Left hindlimb (tissue), 1 donor: ENCODE data around the gene HNRNPL.
"Not testable (repeated sequence)": the region's sequence is repeated elsewhere in the genome, so short reads cannot be mapped to it uniquely, and the experiment has no call there.

Experiments
- DNase-seq: peaks from one replicate; pipeline ENCODE4 v3.0.0-alpha.2; 2018

The HNRNPL gene

GRCh38 chr19:38843175-38843758 is 6.5 kb downstream of the HNRNPL start:
- no peak for DNase-seq

- DNase-seq, result no peak
Measured at GRCh38 chr19:38842439-38843174, 7.2 kb downstream of the HNRNPL start.

- DNase-seq, result no peak
Measured at GRCh38 chr19:38841787-38842438, 7.9 kb downstream of the HNRNPL start.

GRCh38 chr19:38841180-38841766 is 8.5 kb downstream of the HNRNPL start:
- no peak for DNase-seq

- no peak for DNase-seq
Measured at GRCh38 chr19:38840583-38840968, 9.2 kb downstream of the HNRNPL start.

- no peak for DNase-seq
Measured at GRCh38 chr19:38839816-38840582, 9.8 kb downstream of the HNRNPL start.

GRCh38 chr19:38838986-38839761 is 10.6 kb downstream of the HNRNPL start:
- DNase-seq, result no peak

GRCh38 chr19:38838208-38838985 is 11.4 kb downstream of the HNRNPL start:
- DNase-seq, result no peak

- no peak for DNase-seq
Measured at GRCh38 chr19:38837656-38838121, 12.1 kb downstream of the HNRNPL start.

- no peak for DNase-seq
Measured at GRCh38 chr19:38836983-38837626, 12.7 kb downstream of the HNRNPL start.

- DNase-seq, result no peak
Measured at GRCh38 chr19:38836159-38836982, 13.4 kb downstream of the HNRNPL start.

GRCh38 chr19:38834590-38834989 is 15.2 kb downstream of the HNRNPL start:
- DNase-seq, result no peak

- no peak for DNase-seq
Measured at GRCh38 chr19:38834104-38834490, 15.7 kb downstream of the HNRNPL start.

GRCh38 chr19:38833092-38833425 is 16.7 kb downstream of the HNRNPL start:
- no peak for DNase-seq

- DNase-seq, result peak; percentile 61
Measured at GRCh38 chr19:38831142-38831605, 18.6 kb downstream of the HNRNPL start.

- DNase-seq, result no peak
Measured at GRCh38 chr19:38830039-38830733, 19.6 kb downstream of the HNRNPL start.

- not testable (repeated sequence) for DNase-seq
Measured at GRCh38 chr19:38829203-38829602, 20.6 kb downstream of the HNRNPL start.

- no peak for DNase-seq
Measured at GRCh38 chr19:38826856-38827551, 22.8 kb downstream of the HNRNPL start.
